ENCODE results near the gene TDP1. TPM values are rescaled to one million over a fixed set of nuclear protein-coding genes. Genes with fewer than 3 reads are reported as not detected.

The TDP1 gene
- total and polyA plus RNA-seq, 2 experiments from 2014 or later: 23.0 to 63.6 TPM

- H3K4me1 ChIP-seq (ENCODE audit: insufficient read depth): no peaks in the 10 kb centered on the region
- Mint-ChIP-seq H3K27me3 (ENCODE audit: insufficient read depth, low read depth, poor library complexity) (no peaks in the 10 kb centered on the region), H3K4me1 (no peaks in the 10 kb centered on the region), H3K27ac (no peak overlapping the region), H3K36me3 (ENCODE audit: low read depth) (peaks cover 39% of the 10 kb centered on the region), H3K9me3 (no peaks in the 10 kb centered on the region), H3K4me3 (no peak overlapping the region)
- TF ChIP-seq EZH2phosphoT487 (IDR thresholded peaks at IDR 0.05; ENCODE audit: unreplicated experiment) (no peak), CTCF (conservative IDR thresholded peaks at IDR 0.05; ENCODE audit: low read depth in 2 of 2) (no peak), ZNF331 (CRISPR knock-in tag; IDR thresholded peaks at IDR 0.05; ENCODE audit: low read depth) (no peak), ETS1 (IDR thresholded peaks at IDR 0.05) (no peak), ZNF114 (CRISPR knock-in tag; IDR thresholded peaks at IDR 0.05) (no peak), NANOG (IDR thresholded peaks at IDR 0.05; ENCODE audit: borderline replicate concordance) (no peak), REST (IDR thresholded peaks at IDR 0.05; ENCODE audit: unreplicated experiment) (no peak), EZH2 (IDR thresholded peaks at IDR 0.05; ENCODE audit: low read depth, unreplicated experiment) (no peak), STAT1 (IDR thresholded peaks at IDR 0.05; ENCODE audit: unreplicated experiment) (no peak), ZNF462 (CRISPR knock-in tag; IDR thresholded peaks at IDR 0.05) (no peak)
- H3F3A ChIP-seq (replicated peaks; ENCODE audit: low read depth): no peaks in the 10 kb centered on the region
- no peaks in the 10 kb centered on the region; the same call in 1 of the 2 replicates for H4K20me1 ChIP-seq (replicated peaks; ENCODE audit: insufficient read depth)
- H3K27ac ChIP-seq (ENCODE audit: low read depth): no peak overlapping the region
- no peak for DNase-seq (ENCODE audit: low spot score)
- H3K9me2 ChIP-seq (ENCODE audit: insufficient read depth): no peaks in the 10 kb centered on the region
- H3K79me2 ChIP-seq (replicated peaks; ENCODE audit: insufficient read depth): no peaks in the 10 kb centered on the region
- peaks cover 21% of the 10 kb centered on the region for H3K36me3 ChIP-seq (ENCODE audit: insufficient read depth)
- ATAC-seq: no peak
- no peaks in the 10 kb centered on the region for H3K27me3 ChIP-seq (ENCODE audit: insufficient read depth)
- H3K4me3 ChIP-seq: no peak overlapping the region
- no peak overlapping the region for H2AFZ ChIP-seq
- no peak overlapping the region for H3K4me2 ChIP-seq
Observed at GRCh38 chr14:89996963-89997362, 41.2 kb downstream of the TDP1 start.
